ENCODE results near the gene OR10H4. TPM values are rescaled to one million over a fixed set of nuclear protein-coding genes. Genes with fewer than 3 reads are reported as not detected.

Gene OR10H4
- total RNA-seq, 3 donors from 2014 or later (not counting 1 experiment from before 2014, with no cell fraction given) = not detected

DNA sequence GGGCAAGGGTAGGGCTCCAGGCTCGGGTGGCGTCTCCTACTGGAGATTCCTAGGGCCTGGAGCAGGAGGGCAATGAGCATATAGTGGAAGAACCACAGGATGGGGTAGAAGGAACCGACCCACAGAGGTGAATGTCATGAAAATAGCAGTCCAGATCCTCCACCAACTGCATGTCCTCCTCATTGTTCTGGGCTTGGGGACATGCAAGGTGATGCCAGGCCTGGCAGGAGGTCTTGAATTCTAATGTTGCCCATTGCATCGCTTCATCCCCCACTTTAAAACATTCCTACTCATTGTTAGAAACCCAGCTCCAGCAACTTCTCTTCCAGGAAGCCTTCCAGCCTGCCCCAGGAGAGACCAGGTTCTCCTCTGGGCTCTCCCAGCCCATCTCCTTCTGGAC, 49.4 kb downstream of the OR10H4 start:
- no peaks in the 10 kb centered on the region for H3K27me3 ChIP-seq (ENCODE audit: control insufficient read depth, insufficient read depth, low read length)

More for the DNA sequence above, 49.4 kb downstream of the OR10H4 start:
- no peaks in the 10 kb centered on the region for H3K36me3 Mint-ChIP-seq
- Histone ChIP-seq H3K4me3 (ENCODE audit: low read length) (no peak overlapping the region), H3K27ac (ENCODE audit: low read length) (no peak overlapping the region), H3K4me1 (ENCODE audit: control insufficient read depth, insufficient read depth, low read length) (peaks cover 12% of the 10 kb centered on the region), H3K9me3 (ENCODE audit: control insufficient read depth, insufficient read depth, low read length) (no peaks in the 10 kb centered on the region), H3K36me3 (ENCODE audit: control insufficient read depth, insufficient read depth, low read length) (no peaks in the 10 kb centered on the region)
- TF ChIP-seq, protein P1, sequence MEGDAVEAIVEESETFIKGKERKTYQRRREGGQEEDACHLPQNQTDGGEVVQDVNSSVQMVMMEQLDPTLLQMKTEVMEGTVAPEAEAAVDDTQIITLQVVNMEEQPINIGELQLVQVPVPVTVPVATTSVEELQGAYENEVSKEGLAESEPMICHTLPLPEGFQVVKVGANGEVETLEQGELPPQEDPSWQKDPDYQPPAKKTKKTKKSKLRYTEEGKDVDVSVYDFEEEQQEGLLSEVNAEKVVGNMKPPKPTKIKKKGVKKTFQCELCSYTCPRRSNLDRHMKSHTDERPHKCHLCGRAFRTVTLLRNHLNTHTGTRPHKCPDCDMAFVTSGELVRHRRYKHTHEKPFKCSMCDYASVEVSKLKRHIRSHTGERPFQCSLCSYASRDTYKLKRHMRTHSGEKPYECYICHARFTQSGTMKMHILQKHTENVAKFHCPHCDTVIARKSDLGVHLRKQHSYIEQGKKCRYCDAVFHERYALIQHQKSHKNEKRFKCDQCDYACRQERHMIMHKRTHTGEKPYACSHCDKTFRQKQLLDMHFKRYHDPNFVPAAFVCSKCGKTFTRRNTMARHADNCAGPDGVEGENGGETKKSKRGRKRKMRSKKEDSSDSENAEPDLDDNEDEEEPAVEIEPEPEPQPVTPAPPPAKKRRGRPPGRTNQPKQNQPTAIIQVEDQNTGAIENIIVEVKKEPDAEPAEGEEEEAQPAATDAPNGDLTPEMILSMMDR (IDR thresholded peaks at IDR 0.05) = no peak
- no peak overlapping the region for H3K4me3 Mint-ChIP-seq
- intact Hi-C loops (cut with micrococcal nuclease) = no loop called here
- peaks cover 18 to 25% of the 10 kb centered on the region in 2 donors for H3K4me1 Mint-ChIP-seq
- no peak for DNase-seq
- H3K27ac Mint-ChIP-seq = no peak overlapping the region
- no peaks in the 10 kb centered on the region for H3K9me3 Mint-ChIP-seq
- WGBS (ENCODE audit: insufficient coverage) = 89% methylated on average over 4 of the region's 4 CpGs
- no peaks in the 10 kb centered on the region for H3K27me3 Mint-ChIP-seq (ENCODE audit: low read depth in 2 of 2)
- no peak for ATAC-seq

Other genes starting within 250 kb of the OR10H4 start
- not detected for gene OR10H2, start 221.0 kb upstream of the OR10H4 start, total RNA-seq
- gene OR10H3, start 211.0 kb upstream of the OR10H4 start, total RNA-seq = not detected
- gene OR10H5, start 161.3 kb upstream of the OR10H4 start, total RNA-seq = not detected
- gene OR10H1, start 133.3 kb upstream of the OR10H4 start, total RNA-seq = under 1 TPM in 2 of 3 donors, not detected in 1; 0.08 to 0.12 TPM
- gene CYP4F2, start 50.9 kb upstream of the OR10H4 start, total RNA-seq = under 1 TPM in 1 of 3 donors, not detected in 2; 0.75 TPM
- not detected for gene CYP4F11, start 14.5 kb upstream of the OR10H4 start, total RNA-seq
- 100 to 1,000 TPM; 239 to 283 (median 266) TPM for gene TPM4, start 127.5 kb downstream of the OR10H4 start, total RNA-seq
- gene RAB8A, start 162.9 kb downstream of the OR10H4 start, total RNA-seq = 100 to 1,000 TPM; 137 to 161 (median 149) TPM
- gene HSH2D, start 194.7 kb downstream of the OR10H4 start, total RNA-seq = 100 to 1,000 TPM; 203 to 319 (median 278) TPM
- not detected for gene CIB3, start 224.5 kb downstream of the OR10H4 start, total RNA-seq
- 10 to 100 TPM; 46.3 to 69.3 (median 63.3) TPM for gene FAM32A, start 236.4 kb downstream of the OR10H4 start, total RNA-seq
- gene AP1M1, start 248.9 kb downstream of the OR10H4 start, total RNA-seq = 100 to 1,000 TPM in 2 of 3 donors, 10 to 100 TPM in 1; 99.0 to 124 (median 100) TPM

All from natural killer cell (primary cell).